ENCODE data around the gene MYT1. TPM values are rescaled to one million over a fixed set of nuclear protein-coding genes. Genes with fewer than 3 reads are reported as not detected.
A peak's percentile ranks its signal among the peaks of the same experiment; 100 is the strongest.

Gene MYT1
- total and polyA plus RNA-seq, 2 of the 13 experiments (the other 11 are each of a cell fraction or from before 2014, with no cell fraction given), result 0.58 to 2.5 TPM

DNA sequence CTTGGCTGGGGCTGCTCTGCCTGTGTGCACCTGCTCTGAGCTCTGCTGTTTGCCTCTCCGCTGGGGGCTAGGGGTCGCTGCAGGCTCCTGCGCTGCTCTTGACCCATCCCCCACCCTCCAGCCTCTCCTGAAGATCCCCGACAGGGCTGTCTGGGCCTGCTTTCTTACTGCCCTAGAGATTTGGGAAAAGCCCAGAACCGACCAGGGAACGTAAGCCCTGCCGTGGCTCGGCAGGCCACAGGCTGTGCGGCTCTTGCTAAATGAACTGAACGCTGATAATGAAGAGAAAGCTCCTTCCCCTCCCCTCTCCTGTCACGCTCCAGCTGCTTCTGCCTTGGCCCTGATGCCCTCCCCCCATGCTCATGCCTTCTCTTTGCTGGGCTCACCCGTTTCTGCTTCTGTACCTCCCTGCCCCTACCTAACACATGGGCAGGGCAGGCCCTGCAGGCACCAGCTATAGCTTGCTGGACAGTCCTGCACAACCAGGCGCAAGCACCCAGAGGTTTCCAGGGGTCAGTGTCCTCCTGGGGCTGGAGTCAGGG, 59.3 kb downstream of the MYT1 start (continued):
- TF ChIP-seq, protein P1, sequence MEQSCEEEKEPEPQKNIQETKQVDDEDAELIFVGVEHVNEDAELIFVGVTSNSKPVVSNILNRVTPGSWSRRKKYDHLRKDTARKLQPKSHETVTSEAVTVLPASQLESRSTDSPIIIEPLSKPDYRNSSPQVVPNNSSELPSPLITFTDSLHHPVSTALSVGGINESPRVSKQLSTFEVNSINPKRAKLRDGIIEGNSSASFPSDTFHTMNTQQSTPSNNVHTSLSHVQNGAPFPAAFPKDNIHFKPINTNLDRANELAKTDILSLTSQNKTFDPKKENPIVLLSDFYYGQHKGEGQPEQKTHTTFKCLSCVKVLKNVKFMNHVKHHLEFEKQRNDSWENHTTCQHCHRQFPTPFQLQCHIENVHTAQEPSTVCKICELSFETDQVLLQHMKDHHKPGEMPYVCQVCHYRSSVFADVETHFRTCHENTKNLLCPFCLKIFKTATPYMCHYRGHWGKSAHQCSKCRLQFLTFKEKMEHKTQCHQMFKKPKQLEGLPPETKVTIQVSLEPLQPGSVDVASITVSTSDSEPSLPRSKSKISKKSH (CRISPR knock-in tag; IDR thresholded peaks at IDR 0.05; ENCODE audit: borderline replicate concordance), result peak; percentile 73; the same call in 1 of the 2 replicates
- TF ChIP-seq, protein P2, sequence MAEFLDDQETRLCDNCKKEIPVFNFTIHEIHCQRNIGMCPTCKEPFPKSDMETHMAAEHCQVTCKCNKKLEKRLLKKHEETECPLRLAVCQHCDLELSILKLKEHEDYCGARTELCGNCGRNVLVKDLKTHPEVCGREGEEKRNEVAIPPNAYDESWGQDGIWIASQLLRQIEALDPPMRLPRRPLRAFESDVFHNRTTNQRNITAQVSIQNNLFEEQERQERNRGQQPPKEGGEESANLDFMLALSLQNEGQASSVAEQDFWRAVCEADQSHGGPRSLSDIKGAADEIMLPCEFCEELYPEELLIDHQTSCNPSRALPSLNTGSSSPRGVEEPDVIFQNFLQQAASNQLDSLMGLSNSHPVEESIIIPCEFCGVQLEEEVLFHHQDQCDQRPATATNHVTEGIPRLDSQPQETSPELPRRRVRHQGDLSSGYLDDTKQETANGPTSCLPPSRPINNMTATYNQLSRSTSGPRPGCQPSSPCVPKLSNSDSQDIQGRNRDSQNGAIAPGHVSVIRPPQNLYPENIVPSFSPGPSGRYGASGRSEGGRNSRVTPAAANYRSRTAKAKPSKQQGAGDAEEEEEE (CRISPR knock-in tag; IDR thresholded peaks at IDR 0.05; ENCODE audit: borderline replicate concordance), result no peak
- TF ChIP-seq, protein P3, sequence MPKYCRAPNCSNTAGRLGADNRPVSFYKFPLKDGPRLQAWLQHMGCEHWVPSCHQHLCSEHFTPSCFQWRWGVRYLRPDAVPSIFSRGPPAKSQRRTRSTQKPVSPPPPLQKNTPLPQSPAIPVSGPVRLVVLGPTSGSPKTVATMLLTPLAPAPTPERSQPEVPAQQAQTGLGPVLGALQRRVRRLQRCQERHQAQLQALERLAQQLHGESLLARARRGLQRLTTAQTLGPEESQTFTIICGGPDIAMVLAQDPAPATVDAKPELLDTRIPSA (CRISPR knock-in tag; IDR thresholded peaks at IDR 0.05; ENCODE audit: borderline replicate concordance), result no peak
- TF ChIP-seq SOX5 (CRISPR knock-in tag; IDR thresholded peaks at IDR 0.05; ENCODE audit: borderline replicate concordance) (peak; percentile 41; the same call in 1 of the 2 replicates), CREM (IDR thresholded peaks at IDR 0.05) (no peak), CREM (CRISPR knock-in tag; IDR thresholded peaks at IDR 0.05) (no peak), TBL1XR1 (IDR thresholded peaks at IDR 0.05; ENCODE audit: borderline replicate concordance, low read length, partially characterized antibody) (no peak), RAD21 (CRISPR knock-in tag; IDR thresholded peaks at IDR 0.05) (peak; percentile 96), NR3C1 (CRISPR knock-in tag; IDR thresholded peaks at IDR 0.05) (no peak), ZNF549 (CRISPR knock-in tag; IDR thresholded peaks at IDR 0.05) (no peak)
- TF ChIP-seq, protein P4, sequence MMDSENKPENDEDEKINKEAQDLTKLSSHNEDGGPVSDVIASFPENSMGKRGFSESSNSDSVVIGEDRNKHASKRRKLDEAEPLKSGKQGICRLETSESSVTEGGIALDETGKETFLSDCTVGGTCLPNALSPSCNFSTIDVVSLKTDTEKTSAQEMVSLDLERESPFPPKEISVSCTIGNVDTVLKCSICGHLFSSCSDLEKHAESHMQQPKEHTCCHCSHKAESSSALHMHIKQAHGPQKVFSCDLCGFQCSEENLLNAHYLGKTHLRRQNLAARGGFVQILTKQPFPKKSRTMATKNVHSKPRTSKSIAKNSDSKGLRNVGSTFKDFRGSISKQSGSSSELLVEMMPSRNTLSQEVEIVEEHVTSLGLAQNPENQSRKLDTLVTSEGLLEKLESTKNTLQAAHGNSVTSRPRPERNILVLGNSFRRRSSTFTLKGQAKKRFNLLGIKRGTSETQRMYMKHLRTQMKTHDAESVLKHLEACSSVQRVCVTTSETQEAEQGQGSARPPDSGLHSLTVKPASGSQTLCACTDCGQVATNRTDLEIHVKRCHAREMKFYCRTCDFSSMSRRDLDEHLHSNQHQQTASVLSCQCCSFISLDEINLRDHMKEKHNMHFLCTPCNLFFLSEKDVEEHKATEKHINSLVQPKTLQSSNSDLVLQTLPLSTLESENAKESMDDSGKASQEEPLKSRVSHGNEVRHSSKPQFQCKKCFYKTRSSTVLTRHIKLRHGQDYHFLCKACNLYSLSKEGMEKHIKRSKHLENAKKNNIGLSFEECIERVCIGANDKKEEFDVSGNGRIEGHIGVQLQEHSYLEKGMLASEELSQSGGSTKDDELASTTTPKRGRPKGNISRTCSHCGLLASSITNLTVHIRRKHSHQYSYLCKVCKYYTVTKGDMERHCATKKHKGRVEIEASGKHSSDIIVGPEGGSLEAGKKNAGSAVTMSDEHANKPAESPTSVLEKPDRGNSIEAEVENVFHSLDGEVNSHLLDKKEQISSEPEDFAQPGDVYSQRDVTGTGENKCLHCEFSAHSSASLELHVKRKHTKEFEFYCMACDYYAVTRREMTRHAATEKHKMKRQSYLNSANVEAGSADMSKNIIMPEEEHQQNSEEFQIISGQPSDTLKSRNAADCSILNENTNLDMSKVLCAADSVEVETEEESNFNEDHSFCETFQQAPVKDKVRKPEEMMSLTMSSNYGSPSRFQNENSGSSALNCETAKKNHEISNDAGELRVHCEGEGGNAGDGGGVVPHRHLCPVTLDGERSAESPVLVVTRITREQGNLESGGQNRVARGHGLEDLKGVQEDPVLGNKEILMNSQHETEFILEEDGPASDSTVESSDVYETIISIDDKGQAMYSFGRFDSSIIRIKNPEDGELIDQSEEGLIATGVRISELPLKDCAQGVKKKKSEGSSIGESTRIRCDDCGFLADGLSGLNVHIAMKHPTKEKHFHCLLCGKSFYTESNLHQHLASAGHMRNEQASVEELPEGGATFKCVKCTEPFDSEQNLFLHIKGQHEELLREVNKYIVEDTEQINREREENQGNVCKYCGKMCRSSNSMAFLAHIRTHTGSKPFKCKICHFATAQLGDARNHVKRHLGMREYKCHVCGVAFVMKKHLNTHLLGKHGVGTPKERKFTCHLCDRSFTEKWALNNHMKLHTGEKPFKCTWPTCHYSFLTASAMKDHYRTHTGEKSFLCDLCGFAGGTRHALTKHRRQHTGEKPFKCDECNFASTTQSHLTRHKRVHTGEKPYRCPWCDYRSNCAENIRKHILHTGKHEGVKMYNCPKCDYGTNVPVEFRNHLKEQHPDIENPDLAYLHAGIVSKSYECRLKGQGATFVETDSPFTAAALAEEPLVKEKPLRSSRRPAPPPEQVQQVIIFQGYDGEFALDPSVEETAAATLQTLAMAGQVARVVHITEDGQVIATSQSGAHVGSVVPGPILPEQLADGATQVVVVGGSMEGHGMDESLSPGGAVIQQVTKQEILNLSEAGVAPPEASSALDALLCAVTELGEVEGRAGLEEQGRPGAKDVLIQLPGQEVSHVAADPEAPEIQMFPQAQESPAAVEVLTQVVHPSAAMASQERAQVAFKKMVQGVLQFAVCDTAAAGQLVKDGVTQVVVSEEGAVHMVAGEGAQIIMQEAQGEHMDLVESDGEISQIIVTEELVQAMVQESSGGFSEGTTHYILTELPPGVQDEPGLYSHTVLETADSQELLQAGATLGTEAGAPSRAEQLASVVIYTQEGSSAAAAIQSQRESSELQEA (CRISPR knock-in tag; IDR thresholded peaks at IDR 0.05; ENCODE audit: not compliant biosample characterization), result peak; percentile 38
- TF ChIP-seq, protein P5, sequence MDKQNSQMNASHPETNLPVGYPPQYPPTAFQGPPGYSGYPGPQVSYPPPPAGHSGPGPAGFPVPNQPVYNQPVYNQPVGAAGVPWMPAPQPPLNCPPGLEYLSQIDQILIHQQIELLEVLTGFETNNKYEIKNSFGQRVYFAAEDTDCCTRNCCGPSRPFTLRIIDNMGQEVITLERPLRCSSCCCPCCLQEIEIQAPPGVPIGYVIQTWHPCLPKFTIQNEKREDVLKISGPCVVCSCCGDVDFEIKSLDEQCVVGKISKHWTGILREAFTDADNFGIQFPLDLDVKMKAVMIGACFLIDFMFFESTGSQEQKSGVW (CRISPR knock-in tag; IDR thresholded peaks at IDR 0.05; ENCODE audit: borderline replicate concordance), result no peak
- TF ChIP-seq, protein P6, sequence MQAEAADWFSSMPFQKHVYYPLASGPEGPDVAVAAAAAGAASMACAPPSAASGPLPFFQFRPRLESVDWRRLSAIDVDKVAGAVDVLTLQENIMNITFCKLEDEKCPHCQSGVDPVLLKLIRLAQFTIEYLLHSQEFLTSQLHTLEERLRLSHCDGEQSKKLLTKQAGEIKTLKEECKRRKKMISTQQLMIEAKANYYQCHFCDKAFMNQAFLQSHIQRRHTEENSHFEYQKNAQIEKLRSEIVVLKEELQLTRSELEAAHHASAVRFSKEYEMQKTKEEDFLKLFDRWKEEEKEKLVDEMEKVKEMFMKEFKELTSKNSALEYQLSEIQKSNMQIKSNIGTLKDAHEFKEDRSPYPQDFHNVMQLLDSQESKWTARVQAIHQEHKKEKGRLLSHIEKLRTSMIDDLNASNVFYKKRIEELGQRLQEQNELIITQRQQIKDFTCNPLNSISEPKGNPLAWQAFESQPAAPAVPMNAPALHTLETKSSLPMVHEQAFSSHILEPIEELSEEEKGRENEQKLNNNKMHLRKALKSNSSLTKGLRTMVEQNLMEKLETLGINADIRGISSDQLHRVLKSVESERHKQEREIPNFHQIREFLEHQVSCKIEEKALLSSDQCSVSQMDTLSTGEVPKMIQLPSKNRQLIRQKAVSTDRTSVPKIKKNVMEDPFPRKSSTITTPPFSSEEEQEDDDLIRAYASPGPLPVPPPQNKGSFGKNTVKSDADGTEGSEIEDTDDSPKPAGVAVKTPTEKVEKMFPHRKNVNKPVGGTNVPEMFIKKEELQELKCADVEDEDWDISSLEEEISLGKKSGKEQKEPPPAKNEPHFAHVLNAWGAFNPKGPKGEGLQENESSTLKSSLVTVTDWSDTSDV (CRISPR knock-in tag; IDR thresholded peaks at IDR 0.05), result no peak

Measured in HepG2 (cell line).